Keratinocyte (primary cell): Measurements from ENCODE around the gene ABCG1. TPM values are rescaled to one million over a fixed set of nuclear protein-coding genes. Genes with fewer than 3 reads are reported as not detected.

Experiments
- DNase-seq: peaks from one replicate; pipeline ENCODE4 v3.0.0-alpha.2; 2011; ENCODE audit warnings: low read depth, missing footprints, low spot score
- FAIRE-seq: peaks from 2 replicates; lab custom pipeline; 2011; peaks lifted over from hg19 to GRCh38; lab: Jason Lieb, UNC
- H2AFZ ChIP-seq: 2 replicates; pipeline ENCODE4 v1.6.0; 2012; ENCODE audit warnings: low read length, control low read depth, inconsistent platforms; ENCODE audit not compliant: control insufficient read depth
- H3K27ac ChIP-seq: 2 replicates; pipeline ENCODE4 v1.5.1; 2011; ENCODE audit warnings: low read length; ENCODE audit not compliant: control insufficient read depth, insufficient read depth
- H3K27me3 ChIP-seq: 3 replicates; pipeline ENCODE4 v1.6.0; 2011; ENCODE audit warnings: low read length; ENCODE audit not compliant: control insufficient read depth, insufficient read depth; ENCODE audit errors: extremely low read depth
- H3K36me3 ChIP-seq, 2 experiments: 2 replicates in 1 of 2; 3 replicates in 1 of 2; pipeline ENCODE4 v1.5.1; 2011; ENCODE audit warnings: low read length in 2 of 2, mild to moderate bottlenecking in 1 of 2; ENCODE audit not compliant: control insufficient read depth in 2 of 2, insufficient read depth in 2 of 2; ENCODE audit errors: extremely low read depth in 1 of 2
- H3K4me1 ChIP-seq: 3 replicates; pipeline ENCODE4 v1.5.1; 2011; ENCODE audit warnings: low read length; ENCODE audit not compliant: control insufficient read depth, insufficient read depth; ENCODE audit errors: extremely low read depth
- H3K4me2 ChIP-seq: 3 replicates; pipeline ENCODE4 v1.6.0; 2011; ENCODE audit warnings: low read depth, low read length; ENCODE audit not compliant: control insufficient read depth, insufficient read depth; ENCODE audit errors: extremely low read depth
- H3K4me3 ChIP-seq, 3 experiments: fragments of 200-600 bp in 1 of 3; sonication (generic) in 1 of 3; 2 replicates in 2 of 3; 3 replicates in 1 of 3; pipeline ENCODE4 v1.5.1; 2011 to 2016; ENCODE audit warnings: low read length in 3 of 3, mild to moderate bottlenecking in 3 of 3, control low read depth in 2 of 3, inconsistent platforms in 1 of 3, low read depth in 1 of 3, mixed read lengths in 1 of 3, mixed run types in 1 of 3, moderate library complexity in 1 of 3; ENCODE audit not compliant: control insufficient read depth in 2 of 3, insufficient read depth in 2 of 3; ENCODE audit errors: extremely low read depth in 1 of 3
- H3K79me2 ChIP-seq: 2 replicates; pipeline ENCODE4 v1.6.0; 2012; ENCODE audit warnings: low read length; ENCODE audit not compliant: control insufficient read depth, insufficient read depth
- H3K9ac ChIP-seq: 3 replicates; pipeline ENCODE4 v1.6.0; 2011; ENCODE audit warnings: low read length; ENCODE audit not compliant: control insufficient read depth, insufficient read depth; ENCODE audit errors: extremely low read depth
- H3K9me1 ChIP-seq: 3 replicates; pipeline ENCODE4 v1.6.0; 2011; ENCODE audit warnings: low read length; ENCODE audit not compliant: control insufficient read depth, insufficient read depth; ENCODE audit errors: extremely low read depth
- H3K9me3 ChIP-seq: 2 replicates; pipeline ENCODE4 v1.5.1; 2012; ENCODE audit warnings: low read depth, low read length; ENCODE audit not compliant: control insufficient read depth
- H4K20me1 ChIP-seq: 3 replicates; pipeline ENCODE4 v1.6.0; 2011; ENCODE audit warnings: low read length; ENCODE audit not compliant: control insufficient read depth, insufficient read depth; ENCODE audit errors: extremely low read depth
- CTCF ChIP-seq, 3 experiments: IDR thresholded peaks in 1 of 3; conservative IDR thresholded peaks in 1 of 3; optimal IDR thresholded peaks in 1 of 3; 2 replicates in 2 of 3; 3 replicates in 1 of 3; pipeline versions ENCODE3 to v1.5.1; 2011; ENCODE audit warnings: low read length in 3 of 3, mild to moderate bottlenecking in 3 of 3, moderate library complexity in 2 of 3, control low read depth in 1 of 3, inconsistent platforms in 1 of 3; ENCODE audit not compliant: insufficient read depth in 2 of 3; ENCODE audit errors: extremely low read depth in 1 of 3
- EZH2 ChIP-seq: IDR thresholded peaks from one replicate; pipeline ENCODE4 v1.6.1; 2012; ENCODE audit warnings: inconsistent platforms, mild to moderate bottlenecking, low read length, moderate library complexity
- dilution Hi-C: fragments of 300-500 bp; cut with MboI; formaldehyde crosslinking; loops from one replicate; pipeline ENCODE4 v1.7.0; 2020; ENCODE audit warnings: low sequenced_read_pairs; ENCODE audit not compliant: extremely low pct_ligation_motif_present
- polyA plus RNA-seq, 5 experiments: library from polyadenylated mRNA; depleted of rRNA in 3 of 5; stranded (reverse) in 3 of 5; stranded (forward) in 1 of 5; unstranded in 1 of 5; fragments of >200 nt; gene quantifications; 1 replicate in 1 of 5; 2 replicates in 3 of 5; 3 replicates in 1 of 5; pipeline versions ENCODE4 v1.2.1 to v1.2.3, GENCODE V29; 2011 to 2012; ENCODE audit warnings: missing spikeins in 2 of 5, low read depth in 1 of 5, low replicate concordance in 1 of 5

ABCG1 gene
- polyA plus RNA-seq, 1 donor (not counting 4 experiments of a cell fraction or from before 2014, with no cell fraction given), result 3.3 TPM

- dilution Hi-C loops, result no loop called here
- no peaks in the 10 kb centered on the region for H3K9me1 ChIP-seq
Observed at GRCh38 chr21:42214921-42215320, 4.0 kb upstream of the ABCG1 start.

GRCh38 chr21:42215942-42216725, 2.8 kb upstream of the ABCG1 start:
- H2AFZ ChIP-seq, result no peak overlapping the region
- TF ChIP-seq EZH2 (no peak), CTCF (optimal IDR thresholded peaks at IDR 0.05 in 1 of 3, IDR thresholded peaks at IDR 0.05 in 1 of 3, conservative IDR thresholded peaks at IDR 0.05 in 1 of 3; ENCODE audit: extremely low read depth in 1 of 3, insufficient read depth in 2 of 3, low read length in 3 of 3) (no peak)
- no peak for FAIRE-seq
- H4K20me1 ChIP-seq, result no peaks in the 10 kb centered on the region
- H3K27ac ChIP-seq, result no peak overlapping the region
- H3K4me1 ChIP-seq, result peaks cover 14% of the 10 kb centered on the region
- no peak overlapping the region for H3K4me2 ChIP-seq
- no peaks in the 10 kb centered on the region for H3K79me2 ChIP-seq
- H3K27me3 ChIP-seq, result no peaks in the 10 kb centered on the region
- H3K9ac ChIP-seq, result no peak overlapping the region
- no peaks in the 10 kb centered on the region for H3K36me3 ChIP-seq
- dilution Hi-C loops, result no loop called here
- no peak for DNase-seq
- no peaks in the 10 kb centered on the region for H3K9me1 ChIP-seq
- no peaks in the 10 kb centered on the region for H3K9me3 ChIP-seq
- H3K4me3 ChIP-seq, result no peak overlapping the region

More at GRCh38 chr21:42214921-42215320, 4.0 kb upstream of the ABCG1 start:
- FAIRE-seq, result no peak
- no peak overlapping the region for H3K27ac ChIP-seq
- H3K79me2 ChIP-seq, result no peaks in the 10 kb centered on the region
- H3K27me3 ChIP-seq, result no peaks in the 10 kb centered on the region
- H2AFZ ChIP-seq, result no peak overlapping the region
- no peak overlapping the region for H3K9ac ChIP-seq
- H3K4me2 ChIP-seq, result no peak overlapping the region
- H3K4me3 ChIP-seq, result no peak overlapping the region
- DNase-seq, result no peak
- peaks cover 9% of the 10 kb centered on the region for H3K4me1 ChIP-seq
- no peaks in the 10 kb centered on the region for H4K20me1 ChIP-seq
- H3K9me3 ChIP-seq, result no peaks in the 10 kb centered on the region
- H3K36me3 ChIP-seq, result no peaks in the 10 kb centered on the region
- no peak for TF ChIP-seq CTCF (optimal IDR thresholded peaks at IDR 0.05 in 1 of 3, IDR thresholded peaks at IDR 0.05 in 1 of 3, conservative IDR thresholded peaks at IDR 0.05 in 1 of 3; ENCODE audit: extremely low read depth in 1 of 3, insufficient read depth in 2 of 3, low read length in 3 of 3)
- no peak for TF ChIP-seq EZH2
